IPS-11a (cell line): ENCODE results near the gene FRAT2.
"Not testable (repeated sequence)": the region's sequence is repeated elsewhere in the genome, so short reads cannot be mapped to it uniquely, and the experiment has no call there.

Experiments
- H3K4me3 ChIP-seq: one replicate; pipeline ENCODE4 v1.5.1; 2013; ENCODE audit warnings: low read depth, low read length, control low read depth

FRAT2 gene

DNA sequence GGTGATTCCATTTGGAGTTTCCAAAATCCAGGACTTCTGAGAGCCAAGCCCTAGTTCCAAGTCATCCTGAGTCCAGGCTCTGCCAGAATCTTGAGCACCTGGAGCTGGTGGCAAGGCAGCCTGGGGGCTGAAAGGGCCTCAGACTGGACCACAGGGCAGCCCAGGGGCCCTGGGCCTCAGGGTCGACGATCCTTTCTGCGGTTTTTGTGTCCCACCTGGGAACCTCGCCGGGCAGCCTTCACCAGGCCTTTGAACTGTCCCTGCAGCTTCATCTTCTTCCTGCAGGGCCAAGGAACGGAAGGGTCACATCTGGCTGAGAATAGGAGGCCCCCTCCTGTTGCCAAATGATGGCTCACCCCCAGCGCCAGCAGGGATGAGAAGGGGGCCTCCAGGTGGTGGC, 22.4 kb upstream of the FRAT2 start:
- no peak overlapping the region for H3K4me3 ChIP-seq

GRCh38 chr10:97356318-97356914, 21.9 kb upstream of the FRAT2 start:
- H3K4me3 ChIP-seq: no peak overlapping the region

DNA sequence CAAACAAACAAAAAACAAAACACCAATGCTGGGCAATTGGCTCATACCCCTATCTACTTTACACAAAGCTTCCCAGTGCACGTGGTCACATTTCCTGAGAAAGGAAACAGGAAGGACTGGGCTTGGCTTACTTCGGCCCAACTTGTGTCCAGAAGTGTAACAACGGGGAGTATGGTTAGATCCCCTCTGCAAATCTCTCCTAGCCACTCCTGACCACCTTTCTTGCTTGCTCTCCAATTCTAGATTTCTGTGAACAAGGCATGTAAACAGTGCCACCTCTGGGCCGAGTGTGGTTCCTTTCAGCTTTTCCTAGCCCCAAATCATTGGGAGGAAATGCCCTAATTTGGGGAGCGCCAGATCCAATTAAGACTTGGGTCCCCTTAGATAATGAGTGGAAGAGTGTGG, 21.0 kb upstream of the FRAT2 start:
- no peak overlapping the region for H3K4me3 ChIP-seq

DNA sequence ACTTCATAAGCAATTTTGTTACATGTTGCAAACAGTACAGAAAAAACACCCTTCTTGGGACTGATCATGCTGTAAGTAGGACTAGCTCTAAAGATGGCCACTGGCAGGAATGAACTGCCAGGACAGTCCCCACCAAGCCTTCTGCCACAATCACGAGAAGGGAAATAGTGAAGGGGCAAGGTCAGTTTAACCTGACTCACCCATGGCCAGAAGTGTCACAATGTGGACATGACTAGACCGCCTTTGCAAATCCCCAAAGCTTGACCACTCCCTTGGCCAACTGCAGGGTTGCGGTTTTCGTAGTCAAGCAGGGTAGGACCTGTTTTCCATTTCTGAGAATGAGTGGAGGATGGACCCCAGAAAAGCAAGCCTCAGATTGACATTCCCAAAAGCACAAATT, 19.4 kb upstream of the FRAT2 start:
- H3K4me3 ChIP-seq: no peak overlapping the region

DNA sequence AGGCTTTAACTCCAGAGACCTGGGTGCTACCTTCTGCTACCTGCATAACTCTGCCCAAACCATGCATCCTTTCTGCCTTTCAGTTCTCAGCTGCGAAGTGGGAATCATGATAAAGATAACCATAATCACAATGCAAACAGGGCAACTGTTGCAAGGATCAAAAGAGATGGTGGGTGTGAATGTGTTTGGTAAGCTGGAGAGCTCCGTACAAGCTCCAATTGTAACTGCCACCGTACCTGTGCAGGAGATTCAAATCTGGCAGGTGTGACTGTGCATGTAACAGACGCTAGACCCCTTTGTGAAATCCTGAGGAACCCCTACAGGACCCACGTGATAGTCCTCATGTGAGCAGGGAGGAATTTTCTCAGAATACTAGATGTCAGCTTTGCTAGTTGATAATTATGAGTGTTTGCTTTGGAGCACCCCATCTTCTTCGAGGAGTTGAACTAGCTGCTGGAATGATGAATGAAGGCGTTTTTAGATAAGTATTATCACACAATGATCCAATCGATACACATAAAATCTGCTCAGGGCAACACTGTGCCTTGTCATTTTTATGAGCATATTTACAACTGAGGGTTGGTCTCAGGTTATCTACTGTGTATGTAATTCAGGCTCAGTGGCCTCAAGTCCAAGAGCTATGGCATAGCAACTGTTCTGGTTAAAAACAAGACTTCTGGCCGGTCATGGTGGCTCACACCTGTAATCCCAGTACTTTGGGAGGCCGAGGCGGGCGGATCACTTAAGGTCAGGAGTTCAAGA, 15.4 kb upstream of the FRAT2 start:
- no peak overlapping the region for H3K4me3 ChIP-seq

DNA sequence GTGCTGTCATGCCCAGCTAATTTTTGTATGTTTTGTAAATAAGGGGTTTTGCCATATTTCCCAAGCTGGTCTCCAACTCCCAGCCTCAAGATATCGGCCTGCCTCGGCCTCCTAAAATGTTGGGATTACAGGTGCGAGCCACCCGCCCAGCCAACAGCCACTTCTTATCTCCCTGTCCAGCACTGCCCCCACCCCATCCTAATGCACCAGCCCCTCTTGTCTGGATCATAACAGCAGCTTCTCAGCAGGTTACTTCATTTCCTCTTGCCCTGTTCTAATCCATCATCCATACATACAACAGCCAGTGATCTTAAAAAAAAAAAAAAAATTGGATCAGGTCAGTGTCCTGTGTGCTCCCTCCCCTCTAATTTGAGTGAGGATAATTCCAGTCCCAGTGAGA, 12.8 kb upstream of the FRAT2 start:
- no peak overlapping the region for H3K4me3 ChIP-seq

DNA sequence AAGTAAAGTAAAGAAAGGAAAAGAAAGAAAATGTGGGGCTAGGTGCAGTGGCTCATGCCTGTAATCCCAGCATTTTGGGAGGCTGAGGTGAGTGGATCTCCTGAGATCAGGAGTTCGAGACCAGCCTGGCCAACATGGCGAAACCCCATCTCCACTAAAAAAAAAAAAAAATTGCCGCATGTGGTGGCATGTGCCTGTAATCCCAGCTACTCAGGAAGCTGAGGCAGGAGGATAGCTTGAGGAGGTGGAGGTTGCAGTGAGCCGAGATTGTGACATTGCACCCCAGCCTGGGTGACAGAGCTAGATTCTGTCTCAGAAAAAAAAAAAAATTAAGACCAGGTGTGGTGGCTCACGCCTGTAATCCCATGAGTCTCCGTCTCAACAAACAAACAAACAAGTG, 9.1 kb upstream of the FRAT2 start:
- not testable (repeated sequence) for H3K4me3 ChIP-seq

- H3K4me3 ChIP-seq: no peak overlapping the region
Measured at GRCh38 chr10:97341416-97341815, 6.9 kb upstream of the FRAT2 start.

GRCh38 chr10:97338041-97338440, 3.5 kb upstream of the FRAT2 start:
- H3K4me3 ChIP-seq: no peak overlapping the region

DNA sequence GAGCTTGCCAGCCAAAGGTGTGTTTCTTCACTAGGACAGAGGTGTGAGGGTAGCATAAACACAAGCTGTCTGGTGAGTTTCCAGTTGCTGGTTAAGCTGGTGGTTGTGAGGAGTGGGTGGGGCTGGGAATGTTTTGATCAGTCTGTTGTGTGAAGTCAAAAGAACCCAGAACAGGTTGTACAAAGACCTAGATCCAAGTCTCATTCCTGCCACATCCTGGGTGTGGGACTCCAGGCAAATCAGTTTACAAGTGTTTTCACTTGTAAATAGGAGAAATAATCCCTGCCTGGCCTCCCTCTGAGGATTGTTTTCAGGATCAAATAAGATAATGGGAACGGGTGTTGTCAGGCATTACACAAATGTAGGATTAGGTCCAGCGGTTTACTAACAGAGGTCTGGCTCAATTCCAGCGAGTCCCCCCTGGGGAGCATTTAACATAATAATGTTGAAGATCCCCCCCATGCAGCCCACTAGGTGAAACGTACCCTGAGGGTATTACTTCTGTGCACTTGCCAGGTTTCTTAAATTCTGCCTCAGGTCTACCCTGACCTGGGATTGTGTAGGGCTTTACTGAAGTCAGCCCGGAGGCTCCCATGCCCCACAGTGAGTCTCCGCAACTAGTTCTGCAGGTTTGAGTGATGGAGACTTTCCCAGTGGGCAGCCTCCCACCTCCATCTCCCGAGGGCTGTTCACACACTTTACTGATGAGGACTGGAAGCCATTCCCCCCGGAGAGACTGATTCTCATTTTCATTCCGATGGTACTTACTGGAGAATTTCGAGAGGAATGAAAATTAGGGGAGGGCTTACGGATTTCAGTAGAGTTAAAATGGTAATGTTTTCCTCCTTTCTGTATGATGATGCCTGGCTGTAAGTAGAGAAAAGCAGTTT, 2.7 kb upstream of the FRAT2 start:
- H3K4me3 ChIP-seq: no peak overlapping the region

- H3K4me3 ChIP-seq: no peak overlapping the region
Measured at GRCh38 chr10:97336446-97336845, 1.9 kb upstream of the FRAT2 start.

GRCh38 chr10:97336006-97336405, 1.5 kb upstream of the FRAT2 start:
- H3K4me3 ChIP-seq: no peak overlapping the region

GRCh38 chr10:97335188-97335619, 675 bp upstream of the FRAT2 start:
- H3K4me3 ChIP-seq: peak overlapping the region; percentile 1

GRCh38 chr10:97333601-97334369, 744 bp downstream of the FRAT2 start:
- peak overlapping the region; percentile 77 for H3K4me3 ChIP-seq

- peak overlapping the region; percentile 77 for H3K4me3 ChIP-seq
Measured at GRCh38 chr10:97333351-97333600, 1.3 kb downstream of the FRAT2 start.

- peak overlapping the region; percentile 77 for H3K4me3 ChIP-seq
Measured at GRCh38 chr10:97332591-97333350, 1.8 kb downstream of the FRAT2 start.

DNA sequence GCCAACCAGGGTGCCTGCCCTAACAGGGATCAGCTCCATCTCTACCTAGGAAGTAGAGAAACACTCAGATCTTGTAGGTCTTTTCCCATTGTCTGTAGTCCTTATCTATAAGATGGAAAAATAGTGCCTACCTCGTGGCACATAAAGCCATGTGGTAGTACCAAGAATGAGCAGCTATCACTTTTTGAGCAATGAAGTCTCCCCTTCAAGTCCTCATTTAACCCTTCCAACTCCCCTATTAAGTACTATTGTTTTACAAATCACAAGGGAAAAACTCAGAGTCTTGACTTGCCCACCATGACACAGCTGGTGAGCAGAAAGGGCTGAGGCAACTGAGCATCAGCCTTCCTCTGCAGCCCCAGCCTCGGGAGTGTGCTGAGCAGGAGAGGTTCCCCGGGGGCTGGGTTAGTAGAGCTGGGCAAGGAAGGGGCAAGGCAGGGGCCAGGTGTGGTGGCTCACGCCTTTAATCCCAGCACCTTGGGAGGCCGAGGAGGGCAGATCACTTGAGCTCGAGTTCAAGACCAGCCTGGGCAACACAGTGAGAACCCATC, 3.3 kb downstream of the FRAT2 start:
- H3K4me3 ChIP-seq: no peak overlapping the region

- no peak overlapping the region for H3K4me3 ChIP-seq
Measured at GRCh38 chr10:97329766-97330165, 4.8 kb downstream of the FRAT2 start.

GRCh38 chr10:97328646-97329453, 5.7 kb downstream of the FRAT2 start:
- no peak overlapping the region for H3K4me3 ChIP-seq
